Measurements from ENCODE around the gene OS9.

DNA sequence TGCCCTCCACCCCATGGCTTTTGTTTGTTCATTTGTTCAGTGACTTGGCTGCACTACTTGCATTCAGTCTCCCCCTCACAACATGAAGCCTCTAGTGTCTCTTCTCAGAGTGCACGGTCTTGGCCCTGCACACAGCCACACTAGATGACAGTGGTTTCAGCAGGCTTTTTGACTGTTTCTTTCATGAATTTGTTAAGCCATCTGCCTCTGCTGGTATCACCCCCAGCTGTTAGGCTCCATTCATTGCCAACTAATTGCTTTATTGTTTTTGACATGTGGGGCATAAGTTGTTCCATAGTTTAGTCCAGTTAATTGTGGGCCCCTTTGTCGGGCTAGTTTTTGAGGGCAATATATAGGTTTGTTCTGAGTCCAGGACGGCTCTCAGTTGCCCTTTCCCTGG, 18.8 kb downstream of the OS9 start:
- TF ChIP-seq TAF7 (tag; IDR thresholded peaks at IDR 0.05): no peak
- TF ChIP-seq, protein P1, sequence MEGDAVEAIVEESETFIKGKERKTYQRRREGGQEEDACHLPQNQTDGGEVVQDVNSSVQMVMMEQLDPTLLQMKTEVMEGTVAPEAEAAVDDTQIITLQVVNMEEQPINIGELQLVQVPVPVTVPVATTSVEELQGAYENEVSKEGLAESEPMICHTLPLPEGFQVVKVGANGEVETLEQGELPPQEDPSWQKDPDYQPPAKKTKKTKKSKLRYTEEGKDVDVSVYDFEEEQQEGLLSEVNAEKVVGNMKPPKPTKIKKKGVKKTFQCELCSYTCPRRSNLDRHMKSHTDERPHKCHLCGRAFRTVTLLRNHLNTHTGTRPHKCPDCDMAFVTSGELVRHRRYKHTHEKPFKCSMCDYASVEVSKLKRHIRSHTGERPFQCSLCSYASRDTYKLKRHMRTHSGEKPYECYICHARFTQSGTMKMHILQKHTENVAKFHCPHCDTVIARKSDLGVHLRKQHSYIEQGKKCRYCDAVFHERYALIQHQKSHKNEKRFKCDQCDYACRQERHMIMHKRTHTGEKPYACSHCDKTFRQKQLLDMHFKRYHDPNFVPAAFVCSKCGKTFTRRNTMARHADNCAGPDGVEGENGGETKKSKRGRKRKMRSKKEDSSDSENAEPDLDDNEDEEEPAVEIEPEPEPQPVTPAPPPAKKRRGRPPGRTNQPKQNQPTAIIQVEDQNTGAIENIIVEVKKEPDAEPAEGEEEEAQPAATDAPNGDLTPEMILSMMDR (IDR thresholded peaks at IDR 0.05 in 2 of 3, conservative IDR thresholded peaks at IDR 0.05 in 1 of 3; ENCODE audit: insufficient read depth in 2 of 3, low read depth in 1 of 3, low read length in 3 of 3): no peak
- no peak for TF ChIP-seq BACH1 (tag; IDR thresholded peaks at IDR 0.05)
- TF ChIP-seq MEIS2 (IDR thresholded peaks at IDR 0.05; ENCODE audit: partially characterized antibody): no peak
- no peak for TF ChIP-seq ZFP1 (CRISPR knock-in tag; IDR thresholded peaks at IDR 0.05)
